T-helper 2 cell treated with Interferon-gamma antibody and Interleukin-4, amounts not matched to agents 100 ng/mL and 5 ng/mL, for 36 hours (primary cell): ENCODE measurements around the gene TMC3. TPM values are rescaled to one million over a fixed set of nuclear protein-coding genes. Genes with fewer than 3 reads are reported as not detected.

Experiments used
- intact Hi-C: fragments of 100-400 bp; cut with micrococcal nuclease; formaldehyde crosslinking; loops from one replicate; pipeline ENCODE4 v1.15.1; 2023
- total RNA-seq: library from RNA; stranded (reverse); gene quantifications from 2 replicates; pipeline ENCODE4 v1.2.3, GENCODE V29; 2022

The TMC3 gene
- total RNA-seq, 1 donor from 2014 or later, result not detected

DNA sequence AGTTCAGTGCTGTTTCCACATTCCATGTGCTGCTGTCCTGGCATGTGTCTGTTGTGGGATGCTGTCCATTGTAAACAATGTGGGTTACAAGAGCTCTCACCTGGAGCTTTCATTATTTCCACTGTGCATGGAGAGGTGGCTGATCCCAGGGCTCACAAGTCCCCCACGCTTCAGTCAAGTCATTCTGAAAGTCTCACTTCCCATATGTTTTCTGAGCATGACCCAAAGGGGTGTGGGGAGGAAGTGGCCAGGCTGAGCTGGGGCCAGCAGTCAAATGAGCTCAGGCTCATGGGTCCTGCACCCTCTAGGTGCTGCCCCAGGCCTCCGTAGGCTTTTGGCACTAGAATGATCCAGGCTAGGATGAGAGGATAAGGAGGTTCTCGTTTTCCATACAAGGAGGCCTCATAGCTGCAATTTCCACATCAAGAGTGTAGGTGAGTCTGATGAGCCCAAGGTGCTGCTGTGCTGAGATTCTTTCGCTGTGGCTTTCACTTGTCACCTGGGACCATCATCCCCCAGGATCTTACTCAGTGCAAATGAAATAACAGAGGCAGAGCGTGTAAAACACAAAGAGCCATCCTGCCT is 72.1 kb downstream of the TMC3 start:
- intact Hi-C loops, result loop anchor here (1.0 kb wide), 1 partner anchor 27 kb away; no protein-coding TSS in a partner anchor

GRCh38 chr15:81301385-81301784 is 72.6 kb downstream of the TMC3 start:
- intact Hi-C loops, result no loop called here

DNA sequence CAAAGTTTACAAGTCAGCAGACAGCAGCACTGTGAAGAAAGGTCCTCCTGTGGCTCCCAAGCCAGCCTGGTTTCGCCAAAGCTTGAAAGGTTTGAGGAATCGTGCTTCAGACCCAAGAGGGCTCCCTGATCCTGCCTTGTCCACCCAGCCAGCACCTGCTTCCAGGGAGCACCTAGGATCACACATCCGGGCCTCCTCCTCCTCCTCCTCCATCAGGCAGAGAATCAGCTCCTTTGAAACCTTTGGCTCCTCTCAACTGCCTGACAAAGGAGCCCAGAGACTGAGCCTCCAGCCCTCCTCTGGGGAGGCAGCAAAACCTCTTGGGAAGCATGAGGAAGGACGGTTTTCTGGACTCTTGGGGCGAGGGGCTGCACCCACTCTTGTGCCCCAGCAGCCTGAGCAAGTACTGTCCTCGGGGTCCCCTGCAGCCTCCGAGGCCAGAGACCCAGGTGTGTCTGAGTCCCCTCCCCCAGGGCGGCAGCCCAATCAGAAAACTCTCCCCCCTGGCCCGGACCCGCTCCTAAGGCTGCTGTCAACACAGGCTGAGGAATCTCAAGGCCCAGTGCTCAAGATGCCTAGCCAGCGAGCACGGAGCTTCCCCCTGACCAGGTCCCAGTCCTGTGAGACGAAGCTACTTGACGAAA is 74.3 kb downstream of the TMC3 start:
- intact Hi-C loops, result no loop called here

DNA sequence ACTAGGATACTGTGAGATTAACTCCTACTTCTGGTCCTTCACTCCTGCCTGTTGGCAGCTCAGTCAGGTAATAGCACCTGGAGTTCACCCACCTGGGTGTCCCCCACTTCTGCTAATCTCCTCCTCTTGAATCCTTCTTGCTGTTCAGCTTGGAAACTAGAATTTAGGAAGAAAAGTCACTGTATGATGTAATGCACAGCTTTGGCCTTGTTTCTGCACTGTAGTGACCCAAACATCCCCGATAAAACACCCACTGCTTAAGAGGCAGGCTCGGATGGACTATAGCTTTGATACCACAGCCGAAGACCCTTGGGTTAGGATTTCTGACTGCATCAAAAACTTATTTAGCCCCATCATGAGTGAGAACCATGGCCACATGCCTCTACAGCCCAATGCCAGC is 74.9 kb downstream of the TMC3 start:
- intact Hi-C loops, result no loop called here

GRCh38 chr15:81298611-81299010 is 75.4 kb downstream of the TMC3 start:
- intact Hi-C loops, result no loop called here

DNA sequence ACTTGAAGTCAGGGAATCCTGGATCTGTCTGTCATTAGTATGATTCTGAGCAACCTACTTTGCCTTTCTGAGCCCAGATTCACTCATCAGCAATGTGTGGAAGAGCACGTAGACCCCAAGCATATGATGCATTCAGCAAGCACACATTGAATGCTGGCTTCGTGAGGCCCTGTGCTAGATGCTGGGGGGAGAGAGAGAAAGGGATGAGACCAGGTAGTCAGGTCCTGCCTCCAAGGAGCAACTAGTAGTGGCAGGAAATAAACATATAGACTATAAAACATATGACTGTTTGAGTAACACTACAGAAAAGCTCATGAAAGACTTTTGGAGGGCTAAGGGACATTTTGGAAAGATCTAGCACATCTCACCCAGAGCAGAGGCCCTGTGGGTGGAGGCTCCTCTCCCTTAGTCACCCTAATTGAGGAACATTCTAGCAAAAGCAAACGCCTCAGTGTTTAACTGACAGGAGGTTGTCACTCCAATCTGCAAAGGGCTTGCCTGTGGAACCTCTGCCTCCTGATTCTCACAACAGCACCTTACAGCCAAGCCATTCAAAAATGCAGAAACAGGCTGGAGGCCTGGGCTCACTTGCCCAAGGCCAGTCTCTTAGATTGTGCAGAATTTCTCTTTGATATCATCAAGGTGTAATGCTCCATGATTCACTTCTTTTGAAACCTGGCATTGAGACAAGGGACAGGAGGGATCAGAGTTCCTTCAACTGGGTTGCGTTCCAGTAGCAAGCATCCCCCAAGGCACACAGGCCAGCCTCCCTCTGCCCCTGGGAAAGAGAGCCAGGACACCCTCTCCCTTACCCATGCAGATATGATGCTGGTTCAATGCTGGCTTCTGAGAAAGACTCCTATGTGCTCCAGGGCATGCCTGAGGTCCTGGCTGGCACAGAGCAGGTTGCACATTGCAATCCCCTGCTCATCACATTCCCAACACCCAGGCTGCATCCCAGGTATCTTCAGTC is 76.1 kb downstream of the TMC3 start:
- intact Hi-C loops, result loop anchor here (2.0 kb wide), 2 partner anchors 297 to 749 kb away; partner anchors contain the start of genes MEX3B and TLNRD1

DNA sequence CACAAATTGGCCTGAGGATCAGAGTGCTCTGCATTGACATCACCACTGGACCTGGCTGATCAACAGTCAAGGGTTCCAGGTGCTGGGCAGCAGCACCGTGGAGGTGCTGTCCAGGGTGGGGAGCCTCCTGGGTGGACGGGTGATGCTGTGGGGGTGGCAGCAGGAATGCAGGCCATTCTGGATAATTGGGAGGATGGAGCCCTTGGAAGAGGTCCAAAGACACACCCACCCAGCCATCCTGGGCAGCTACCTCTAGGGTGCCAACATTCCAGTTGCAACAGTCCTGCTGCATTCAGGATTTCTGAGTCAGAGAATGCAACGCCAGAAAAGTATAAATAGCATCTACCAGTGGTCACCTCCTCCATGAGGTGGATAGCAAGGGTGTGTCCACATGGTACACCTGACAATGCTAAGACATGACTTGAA is 76.9 kb downstream of the TMC3 start:
- intact Hi-C loops, result loop anchor here (2.0 kb wide), 2 partner anchors 296 to 750 kb away; partner anchors contain the start of genes MEX3B and TLNRD1

DNA sequence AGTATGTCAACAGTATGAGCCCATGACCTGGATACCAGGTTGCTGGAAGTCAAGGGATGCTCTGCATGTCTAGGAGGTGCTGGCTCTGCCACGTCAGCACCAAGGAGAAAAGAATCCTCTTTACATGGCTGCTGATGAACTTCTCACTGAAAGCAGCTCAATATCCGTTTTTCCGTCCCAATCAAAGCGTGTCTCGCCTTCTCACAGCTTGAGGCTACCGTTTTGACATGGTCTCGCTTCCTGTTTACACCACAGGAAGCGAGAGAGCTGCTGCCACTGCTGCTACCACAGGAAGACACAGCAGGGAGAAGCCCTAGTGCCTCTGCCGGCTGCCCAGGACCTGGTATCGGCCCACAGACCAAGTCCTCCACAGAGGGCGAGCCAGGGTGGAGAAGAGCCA is 77.3 kb downstream of the TMC3 start:
- intact Hi-C loops, result loop anchor here (1.0 to 2.0 kb wide), 5 partner anchors 8 to 750 kb away; partner anchors contain the start of genes MEX3B, STARD5 and TLNRD1

DNA sequence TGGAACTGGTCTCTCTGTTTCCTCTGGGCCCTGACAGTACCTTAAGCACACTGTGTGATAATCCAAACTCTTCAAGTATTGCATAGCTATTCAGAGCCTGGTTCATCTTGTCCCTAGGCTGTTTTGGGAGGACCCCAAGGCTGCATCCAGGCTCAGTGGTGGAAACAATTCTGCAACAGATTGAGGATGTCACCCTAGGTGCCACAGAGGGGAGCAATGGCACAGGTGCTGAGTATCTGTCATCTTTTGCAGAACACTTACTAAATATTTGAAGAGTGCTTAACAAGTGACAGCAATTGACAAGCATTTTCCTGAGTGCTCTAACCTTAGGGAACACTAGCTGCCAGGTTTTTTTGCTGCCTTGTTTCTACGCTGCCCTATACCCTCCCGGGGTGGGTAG is 77.8 kb downstream of the TMC3 start:
- intact Hi-C loops, result loop anchor here (1.0 to 2.0 kb wide), 5 partner anchors 8 to 751 kb away; partner anchors contain the start of genes MEX3B, STARD5 and TLNRD1

- intact Hi-C loops, result loop anchor here (1.0 to 2.0 kb wide), 5 partner anchors 9 to 751 kb away; partner anchors contain the start of genes MEX3B, STARD5 and TLNRD1
These were observed 78.4 kb downstream of the TMC3 start for GRCh38 chr15:81295486-81296121.

DNA sequence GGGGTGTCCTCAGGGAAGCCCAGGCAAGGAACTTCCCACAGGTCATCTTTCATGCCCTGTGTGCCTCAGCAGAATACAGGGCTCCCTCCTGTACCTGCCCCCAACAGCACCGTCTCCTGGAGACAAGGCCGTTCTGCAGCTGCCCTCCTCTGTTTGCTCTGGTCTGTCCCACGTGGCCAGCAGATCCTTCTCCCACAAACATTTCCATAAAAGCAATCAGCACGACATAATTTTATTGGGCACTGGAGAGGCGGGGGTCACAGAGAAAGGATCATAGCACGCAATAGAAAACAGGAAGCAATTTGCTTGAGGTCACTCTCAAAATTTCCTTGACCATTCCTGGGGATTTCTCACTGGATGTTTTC is 79.5 kb downstream of the TMC3 start:
- intact Hi-C loops, result loop anchor here (5.0 kb wide), 1 partner anchor 1518 kb away; no protein-coding TSS in a partner anchor

GRCh38 chr15:81293728-81294515 is 80.1 kb downstream of the TMC3 start:
- intact Hi-C loops, result loop anchor here (5.0 kb wide), 1 partner anchor 1518 kb away; no protein-coding TSS in a partner anchor

GRCh38 chr15:81292523-81293001 is 81.5 kb downstream of the TMC3 start:
- intact Hi-C loops, result loop anchor here (5.0 kb wide), 1 partner anchor 1520 kb away; no protein-coding TSS in a partner anchor

DNA sequence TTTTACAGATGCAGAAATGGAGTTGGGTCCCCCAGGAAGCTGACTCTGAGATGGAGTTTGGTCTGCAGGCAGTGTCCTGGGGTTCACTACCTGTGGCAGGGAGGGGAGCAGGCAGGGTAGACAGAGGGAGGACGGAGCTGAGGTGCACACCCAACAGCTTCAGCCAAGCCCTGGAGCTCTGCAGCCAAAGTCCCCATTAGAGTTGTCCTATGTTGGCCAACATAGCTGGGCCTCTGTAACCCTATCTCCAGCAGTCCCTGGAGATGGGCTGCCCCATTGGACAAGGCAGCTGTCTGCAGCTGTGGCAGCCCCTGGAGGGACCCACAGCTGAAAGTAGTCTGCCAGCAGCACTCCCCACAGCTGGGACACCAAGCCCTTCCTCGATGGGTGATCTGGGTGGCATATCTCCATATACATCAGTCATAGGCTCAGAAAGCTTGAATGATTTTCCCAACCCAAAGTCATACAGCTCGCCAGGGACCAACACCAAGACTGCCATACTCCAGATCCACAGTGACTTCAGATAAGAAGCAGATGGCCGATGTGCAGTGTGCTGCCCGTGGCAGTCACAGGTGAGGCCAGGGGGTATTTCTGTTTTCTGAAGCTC is 82.0 kb downstream of the TMC3 start:
- intact Hi-C loops, result loop anchor here (5.0 kb wide), 1 partner anchor 1520 kb away; no protein-coding TSS in a partner anchor

DNA sequence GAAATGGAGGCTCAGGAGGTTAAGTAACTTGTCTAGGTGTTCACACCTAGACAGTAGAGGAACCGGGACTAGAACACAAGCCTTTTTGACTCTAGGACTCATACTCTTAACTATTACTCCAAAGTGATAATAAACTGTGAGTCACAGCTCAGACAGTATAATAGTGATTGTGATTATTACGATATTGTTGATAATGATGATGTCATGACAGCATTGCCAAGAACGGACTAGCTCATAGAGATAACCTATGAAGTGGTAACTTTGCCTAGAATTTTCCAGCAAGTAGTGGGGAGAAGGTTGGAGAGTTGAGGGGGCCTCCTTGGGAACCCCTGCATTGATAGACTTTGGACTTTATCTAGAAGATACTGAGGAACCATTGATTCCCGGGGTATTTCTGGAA is 84.1 kb downstream of the TMC3 start:
- intact Hi-C loops, result loop anchor here (5.0 kb wide), 1 partner anchor 1522 kb away; no protein-coding TSS in a partner anchor

DNA sequence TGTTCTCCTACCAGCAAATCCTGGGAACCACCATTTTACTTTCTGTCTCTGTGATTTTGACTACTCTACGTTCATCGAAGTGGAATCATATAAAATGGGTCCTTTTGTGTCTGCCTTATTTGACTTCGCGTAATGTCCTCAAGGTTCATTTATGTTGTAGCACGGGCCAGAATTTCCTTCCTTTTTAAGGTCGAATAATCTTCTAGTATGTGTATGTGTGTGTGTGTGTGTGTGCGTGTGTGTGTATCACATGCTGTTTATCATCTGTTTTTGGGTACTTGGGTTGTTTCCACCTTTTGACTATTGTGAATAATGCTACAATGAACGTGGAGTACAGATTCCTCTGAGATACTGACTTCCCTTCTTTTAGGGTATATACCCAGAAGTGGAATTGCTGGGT is 85.4 kb downstream of the TMC3 start:
- intact Hi-C loops, result no loop called here

GRCh38 chr15:81288040-81288439 is 86.0 kb downstream of the TMC3 start:
- intact Hi-C loops, result no loop called here

GRCh38 chr15:81286621-81287121 is 87.3 kb downstream of the TMC3 start:
- intact Hi-C loops, result no loop called here

DNA sequence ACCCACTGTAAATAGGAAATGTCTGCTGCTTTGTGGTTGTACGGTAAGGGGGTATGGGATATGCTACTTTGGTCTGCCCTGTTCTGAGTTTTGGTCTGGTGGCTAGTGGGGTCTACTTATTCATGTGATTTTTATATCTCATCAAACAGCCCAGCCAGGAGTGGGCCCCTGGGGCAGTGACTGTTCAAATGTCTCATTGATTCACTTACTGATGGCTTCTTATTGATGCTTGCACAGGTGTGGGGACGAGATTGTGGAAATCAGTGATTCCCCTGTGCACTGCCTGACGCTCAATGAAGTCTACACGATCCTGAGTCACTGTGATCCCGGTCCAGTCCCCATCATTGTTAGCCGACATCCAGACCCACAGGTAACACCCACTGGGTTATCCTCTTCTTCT is 88.6 kb downstream of the TMC3 start:
- intact Hi-C loops, result no loop called here
